Measurements from ENCODE around the gene RAVER1. TPM values are rescaled to one million over a fixed set of nuclear protein-coding genes. Genes with fewer than 3 reads are reported as not detected.

Gene RAVER1
- total and polyA plus RNA-seq, 9 of the 15 experiments (the other 6 are each of a cell fraction or from before 2014, with no cell fraction given) = 0.06 to 113 (median 7.0) TPM

DNA sequence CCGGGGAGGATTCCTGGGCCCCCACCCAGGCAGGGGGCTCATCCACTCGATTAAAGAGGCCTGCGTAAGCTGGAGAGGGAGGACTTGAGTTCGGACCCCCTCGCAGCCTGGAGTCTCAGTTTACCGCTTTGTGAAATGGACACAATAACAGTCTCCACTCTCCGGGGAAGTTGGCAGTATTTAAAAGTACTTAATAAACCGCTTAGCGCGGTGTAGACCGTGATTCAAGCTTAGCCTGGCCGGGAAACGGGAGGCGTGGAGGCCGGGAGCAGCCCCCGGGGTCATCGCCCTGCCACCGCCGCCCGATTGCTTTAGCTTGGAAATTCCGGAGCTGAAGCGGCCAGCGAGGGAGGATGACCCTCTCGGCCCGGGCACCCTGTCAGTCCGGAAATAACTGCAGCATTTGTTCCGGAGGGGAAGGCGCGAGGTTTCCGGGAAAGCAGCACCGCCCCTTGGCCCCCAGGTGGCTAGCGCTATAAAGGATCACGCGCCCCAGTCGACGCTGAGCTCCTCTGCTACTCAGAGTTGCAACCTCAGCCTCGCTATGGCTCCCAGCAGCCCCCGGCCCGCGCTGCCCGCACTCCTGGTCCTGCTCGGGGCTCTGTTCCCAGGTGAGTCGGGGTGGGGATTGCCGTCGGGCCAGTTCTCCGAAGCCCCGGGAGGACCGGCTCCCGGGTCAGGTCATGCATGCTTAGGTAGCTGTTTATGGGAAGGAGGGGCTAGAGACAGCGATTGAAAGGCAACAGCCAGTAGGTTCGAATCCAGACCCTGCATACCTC, 62.5 kb downstream of the RAVER1 start, which contains the start of gene ICAM1 (continued):
- TF ChIP-seq, protein P1, sequence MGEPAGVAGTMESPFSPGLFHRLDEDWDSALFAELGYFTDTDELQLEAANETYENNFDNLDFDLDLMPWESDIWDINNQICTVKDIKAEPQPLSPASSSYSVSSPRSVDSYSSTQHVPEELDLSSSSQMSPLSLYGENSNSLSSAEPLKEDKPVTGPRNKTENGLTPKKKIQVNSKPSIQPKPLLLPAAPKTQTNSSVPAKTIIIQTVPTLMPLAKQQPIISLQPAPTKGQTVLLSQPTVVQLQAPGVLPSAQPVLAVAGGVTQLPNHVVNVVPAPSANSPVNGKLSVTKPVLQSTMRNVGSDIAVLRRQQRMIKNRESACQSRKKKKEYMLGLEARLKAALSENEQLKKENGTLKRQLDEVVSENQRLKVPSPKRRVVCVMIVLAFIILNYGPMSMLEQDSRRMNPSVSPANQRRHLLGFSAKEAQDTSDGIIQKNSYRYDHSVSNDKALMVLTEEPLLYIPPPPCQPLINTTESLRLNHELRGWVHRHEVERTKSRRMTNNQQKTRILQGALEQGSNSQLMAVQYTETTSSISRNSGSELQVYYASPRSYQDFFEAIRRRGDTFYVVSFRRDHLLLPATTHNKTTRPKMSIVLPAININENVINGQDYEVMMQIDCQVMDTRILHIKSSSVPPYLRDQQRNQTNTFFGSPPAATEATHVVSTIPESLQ (CRISPR knock-in tag; IDR thresholded peaks at IDR 0.05) = peak; percentile 57; the same call in 1 of the 2 replicates
- TF ChIP-seq MEF2D (tag; conservative IDR thresholded peaks at IDR 0.05; ENCODE audit: low read depth) (no peak), CHD2 (IDR thresholded peaks at IDR 0.05; ENCODE audit: low read depth, low read length) (no peak), PHF21A (IDR thresholded peaks at IDR 0.05; ENCODE audit: borderline replicate concordance, low read depth) (peak; percentile 87), ARID2 (IDR thresholded peaks at IDR 0.05) (no peak), HEY1 (CRISPR knock-in tag; IDR thresholded peaks at IDR 0.05; ENCODE audit: borderline replicate concordance) (no peak), XRCC5 (IDR thresholded peaks at IDR 0.05; ENCODE audit: low read depth, low read length) (peak; percentile 9; the same call in 1 of the 2 replicates), RFX1 (IDR thresholded peaks at IDR 0.05) (no peak), FUS (optimal IDR thresholded peaks at IDR 0.05; ENCODE audit: low read depth, low read length) (no peak), ZNF764 (CRISPR knock-in tag; IDR thresholded peaks at IDR 0.05; ENCODE audit: low read depth) (no peak), ARID1B (IDR thresholded peaks at IDR 0.05) (no peak; the same call in 1 of the 2 replicates), DDX20 (tag; IDR thresholded peaks at IDR 0.05; ENCODE audit: low read depth) (no peak), MTA2 (IDR thresholded peaks at IDR 0.05; ENCODE audit: low read depth) (no peak), NCOR1 (IDR thresholded peaks at IDR 0.05) (no peak), EP300 (IDR thresholded peaks at IDR 0.05; ENCODE audit: low read length) (peak; percentile 59)
- TF ChIP-seq, protein P2, sequence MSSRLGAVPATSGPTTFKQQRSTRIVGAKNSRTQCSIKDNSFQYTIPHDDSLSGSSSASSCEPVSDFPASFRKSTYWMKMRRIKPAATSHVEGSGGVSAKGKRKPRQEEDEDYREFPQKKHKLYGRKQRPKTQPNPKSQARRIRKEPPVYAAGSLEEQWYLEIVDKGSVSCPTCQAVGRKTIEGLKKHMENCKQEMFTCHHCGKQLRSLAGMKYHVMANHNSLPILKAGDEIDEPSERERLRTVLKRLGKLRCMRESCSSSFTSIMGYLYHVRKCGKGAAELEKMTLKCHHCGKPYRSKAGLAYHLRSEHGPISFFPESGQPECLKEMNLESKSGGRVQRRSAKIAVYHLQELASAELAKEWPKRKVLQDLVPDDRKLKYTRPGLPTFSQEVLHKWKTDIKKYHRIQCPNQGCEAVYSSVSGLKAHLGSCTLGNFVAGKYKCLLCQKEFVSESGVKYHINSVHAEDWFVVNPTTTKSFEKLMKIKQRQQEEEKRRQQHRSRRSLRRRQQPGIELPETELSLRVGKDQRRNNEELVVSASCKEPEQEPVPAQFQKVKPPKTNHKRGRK (tag; IDR thresholded peaks at IDR 0.05) = no peak
- TF ChIP-seq, protein P3, sequence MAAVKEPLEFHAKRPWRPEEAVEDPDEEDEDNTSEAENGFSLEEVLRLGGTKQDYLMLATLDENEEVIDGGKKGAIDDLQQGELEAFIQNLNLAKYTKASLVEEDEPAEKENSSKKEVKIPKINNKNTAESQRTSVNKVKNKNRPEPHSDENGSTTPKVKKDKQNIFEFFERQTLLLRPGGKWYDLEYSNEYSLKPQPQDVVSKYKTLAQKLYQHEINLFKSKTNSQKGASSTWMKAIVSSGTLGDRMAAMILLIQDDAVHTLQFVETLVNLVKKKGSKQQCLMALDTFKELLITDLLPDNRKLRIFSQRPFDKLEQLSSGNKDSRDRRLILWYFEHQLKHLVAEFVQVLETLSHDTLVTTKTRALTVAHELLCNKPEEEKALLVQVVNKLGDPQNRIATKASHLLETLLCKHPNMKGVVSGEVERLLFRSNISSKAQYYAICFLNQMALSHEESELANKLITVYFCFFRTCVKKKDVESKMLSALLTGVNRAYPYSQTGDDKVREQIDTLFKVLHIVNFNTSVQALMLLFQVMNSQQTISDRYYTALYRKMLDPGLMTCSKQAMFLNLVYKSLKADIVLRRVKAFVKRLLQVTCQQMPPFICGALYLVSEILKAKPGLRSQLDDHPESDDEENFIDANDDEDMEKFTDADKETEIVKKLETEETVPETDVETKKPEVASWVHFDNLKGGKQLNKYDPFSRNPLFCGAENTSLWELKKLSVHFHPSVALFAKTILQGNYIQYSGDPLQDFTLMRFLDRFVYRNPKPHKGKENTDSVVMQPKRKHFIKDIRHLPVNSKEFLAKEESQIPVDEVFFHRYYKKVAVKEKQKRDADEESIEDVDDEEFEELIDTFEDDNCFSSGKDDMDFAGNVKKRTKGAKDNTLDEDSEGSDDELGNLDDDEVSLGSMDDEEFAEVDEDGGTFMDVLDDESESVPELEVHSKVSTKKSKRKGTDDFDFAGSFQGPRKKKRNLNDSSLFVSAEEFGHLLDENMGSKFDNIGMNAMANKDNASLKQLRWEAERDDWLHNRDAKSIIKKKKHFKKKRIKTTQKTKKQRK (IDR thresholded peaks at IDR 0.05; ENCODE audit: borderline replicate concordance, low read depth, low read length) = no peak
- TF ChIP-seq, protein P4, sequence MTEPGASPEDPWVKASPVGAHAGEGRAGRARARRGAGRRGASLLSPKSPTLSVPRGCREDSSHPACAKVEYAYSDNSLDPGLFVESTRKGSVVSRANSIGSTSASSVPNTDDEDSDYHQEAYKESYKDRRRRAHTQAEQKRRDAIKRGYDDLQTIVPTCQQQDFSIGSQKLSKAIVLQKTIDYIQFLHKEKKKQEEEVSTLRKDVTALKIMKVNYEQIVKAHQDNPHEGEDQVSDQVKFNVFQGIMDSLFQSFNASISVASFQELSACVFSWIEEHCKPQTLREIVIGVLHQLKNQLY (CRISPR knock-in tag; conservative IDR thresholded peaks at IDR 0.05) = no peak
- TF ChIP-seq, protein P5, sequence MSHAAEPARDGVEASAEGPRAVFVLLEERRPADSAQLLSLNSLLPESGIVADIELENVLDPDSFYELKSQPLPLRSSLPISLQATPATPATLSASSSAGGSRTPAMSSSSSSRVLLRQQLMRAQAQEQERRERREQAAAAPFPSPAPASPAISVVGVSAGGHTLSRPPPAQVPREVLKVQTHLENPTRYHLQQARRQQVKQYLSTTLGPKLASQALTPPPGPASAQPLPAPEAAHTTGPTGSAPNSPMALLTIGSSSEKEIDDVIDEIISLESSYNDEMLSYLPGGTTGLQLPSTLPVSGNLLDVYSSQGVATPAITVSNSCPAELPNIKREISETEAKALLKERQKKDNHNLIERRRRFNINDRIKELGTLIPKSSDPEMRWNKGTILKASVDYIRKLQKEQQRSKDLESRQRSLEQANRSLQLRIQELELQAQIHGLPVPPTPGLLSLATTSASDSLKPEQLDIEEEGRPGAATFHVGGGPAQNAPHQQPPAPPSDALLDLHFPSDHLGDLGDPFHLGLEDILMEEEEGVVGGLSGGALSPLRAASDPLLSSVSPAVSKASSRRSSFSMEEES (CRISPR knock-in tag; IDR thresholded peaks at IDR 0.05) = peak; percentile 40

Data from K562 (cell line).